Psoas muscle (tissue), 8 donors: ENCODE results near the gene ARHGAP45. TPM values are rescaled to one million over a fixed set of nuclear protein-coding genes. Genes with fewer than 3 reads are reported as not detected.
A peak's percentile ranks its signal among the peaks of the same experiment; 100 is the strongest.

Experiments used
- ATAC-seq, 4 donors: fragments of 200-7000 bp; cut with Tn5 transposase; one replicate each; pipeline ENCODE4 v1.9.1; 2020; ENCODE audit warnings: moderate library complexity in 3 of 4, mild to moderate bottlenecking in 2 of 4
- DNase-seq, 2 donors: peaks; one replicate each; pipeline ENCODE4 v3.0.0-alpha.2; 2020
- H3K27ac ChIP-seq: fragments of 200-600 bp; one replicate; pipeline ENCODE4 v1.8.0; 2022
- H3K27me3 ChIP-seq, 3 donors: fragments of 200-600 bp in 1 of 3; one replicate each; pipeline versions ENCODE4 v1.6.1 to v1.8.0; 2013 to 2022; ENCODE audit warnings: low read length in 2 of 3, mild to moderate bottlenecking in 2 of 3, moderate library complexity in 1 of 3; ENCODE audit not compliant: insufficient read depth in 3 of 3
- H3K36me3 ChIP-seq, 2 donors: fragments of 200-600 bp in 1 of 2; one replicate each; pipeline versions ENCODE4 v1.6.1 to v1.8.0; 2013 to 2022; ENCODE audit warnings: low read depth in 1 of 2, mild to moderate bottlenecking in 1 of 2, moderate library complexity in 1 of 2; ENCODE audit not compliant: insufficient read depth in 1 of 2
- H3K4me1 ChIP-seq: fragments of 200-600 bp; one replicate; pipeline ENCODE4 v1.8.0; 2022
- H3K4me3 ChIP-seq: fragments of 200-600 bp; one replicate; pipeline ENCODE4 v1.8.0; 2022; ENCODE audit warnings: mild to moderate bottlenecking
- H3K9me3 ChIP-seq: fragments of 200-600 bp; one replicate; pipeline ENCODE4 v1.8.0; 2022
- CTCF ChIP-seq: fragments of 200-600 bp; IDR thresholded peaks from one replicate; pipeline ENCODE4 v1.8.0; 2022; ENCODE audit warnings: antibody characterized with exemption
- WGBS, 3 donors: extraction: QIAGEN DNeasy Blood & Tissue Kit; methylation state at CpG; one replicate each; pipeline versions ENCODE4 v1.1.6 to v1.1.7; 2013; 5-methylcytosine and 5-hydroxymethylcytosine counted together
- intact Hi-C, 2 donors: fragments of 100-400 bp; cut with DNase I; formaldehyde crosslinking; loops; one replicate each; pipeline versions ENCODE4 v1.11.0 to v1.14.2; 2022
- polyA plus RNA-seq, 3 donors: library from polyadenylated mRNA; stranded (reverse); fragments of 200-250 nt; gene quantifications; one replicate each; pipeline ENCODE4 v1.2.3, GENCODE V29; 2013
- total RNA-seq, 4 donors: library from RNA; stranded (reverse); fragmentation: NEBNext Ultra II Directional in 2 of 4; extraction: Animal tissue kit (Norgen Biotek cat#: 25700) in 2 of 4; gene quantifications; one replicate each; pipeline versions ENCODE4 v1.2.1 to v1.2.4, GENCODE V29; 2021 to 2023
- donor health status: healthy with polysubstance abuse.
- donor health status: DM: no; HTN: no; CAD: no; lungs with moderate emphysema.
- donor health status: Bipolar disorder and iron deficiency.
- donor health status: healthy.
- donor health status: DM: yes; HTN: yes; CAD: no.
- donor health status: DM: no; HTN: no; CAD: no.
- donor health status: DM: no; HTN: no; CAD: no.
- donor health status: DM: yes; HTN: yes; CAD: no.

ARHGAP45 gene
- total and polyA plus RNA-seq, 7 donors = 1.2 to 4.0 (median 2.0) TPM

DNA sequence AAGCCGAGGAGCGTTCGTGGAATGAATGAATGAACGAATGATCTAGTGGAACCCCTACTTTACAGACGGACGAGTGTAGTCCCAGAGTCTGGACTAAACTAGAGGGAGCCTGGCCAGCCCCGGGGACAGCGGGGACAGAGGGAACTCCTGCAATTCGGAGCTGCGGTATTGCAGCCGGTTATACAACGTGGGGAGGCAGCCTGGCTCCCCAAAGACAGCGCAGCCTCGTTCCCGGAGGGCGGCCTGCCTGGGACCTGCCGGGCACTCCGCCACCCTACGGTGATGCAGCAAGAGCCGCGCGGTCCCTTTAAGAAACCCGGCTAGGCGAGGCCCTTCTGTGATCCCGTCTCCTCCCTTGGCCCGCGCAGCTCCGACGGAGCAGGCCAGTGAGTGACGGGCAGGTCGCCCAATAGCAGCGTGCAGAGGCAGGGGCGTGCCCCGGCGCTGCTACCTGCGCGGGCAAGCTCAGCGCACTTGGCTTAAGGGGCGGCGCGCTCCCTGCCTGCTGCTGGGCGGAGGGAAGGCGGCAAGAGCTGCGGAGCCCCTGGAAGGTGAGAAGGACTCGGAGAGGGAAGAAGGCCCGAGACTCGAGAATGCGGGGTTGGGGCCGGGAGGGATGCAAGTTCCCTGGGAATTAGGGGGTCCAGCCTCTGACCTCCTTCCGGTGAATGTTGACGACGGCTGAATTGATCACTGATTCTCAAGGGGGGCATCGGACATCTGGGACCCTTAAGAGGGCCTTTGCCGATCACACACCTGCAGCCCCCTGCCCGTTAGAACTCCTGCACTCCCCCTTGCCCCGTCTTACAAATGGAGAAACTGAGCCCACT is 27.1 kb upstream of the ARHGAP45 start, which contains the start of gene ABCA7:
ABCA7 (plus strand) TSS at position 462 of the 830 bp plus-strand sequence. CDS start 1,255 bp downstream, outside the sequence.
- peaks cover 32% of the 10 kb centered on the region for H3K4me1 ChIP-seq
- peak within 1 kb of the TSS; percentile 74 for H3K4me3 ChIP-seq
- TF ChIP-seq CTCF = no peak
- peak; percentile 89 to 92 (median 91) for ATAC-seq
- peaks cover 0 to 11% of the 10 kb centered on the region in 2 donors for H3K36me3 ChIP-seq
- intact Hi-C loops = loop anchor here (5.0 kb wide), 1 partner anchor 52 kb away; no protein-coding TSS in a partner anchor
- peak within 1 kb of the TSS; percentile 82 for H3K27ac ChIP-seq
- peak; percentile 98 to 99 for DNase-seq
- WGBS, 3 donors = 1 to 2% (median 1%) methylated on average over 43 to 56 of the region's 56 CpGs
- no peaks in the 10 kb centered on the region for H3K27me3 ChIP-seq
- H3K9me3 ChIP-seq = no peaks in the 10 kb centered on the region

DNA sequence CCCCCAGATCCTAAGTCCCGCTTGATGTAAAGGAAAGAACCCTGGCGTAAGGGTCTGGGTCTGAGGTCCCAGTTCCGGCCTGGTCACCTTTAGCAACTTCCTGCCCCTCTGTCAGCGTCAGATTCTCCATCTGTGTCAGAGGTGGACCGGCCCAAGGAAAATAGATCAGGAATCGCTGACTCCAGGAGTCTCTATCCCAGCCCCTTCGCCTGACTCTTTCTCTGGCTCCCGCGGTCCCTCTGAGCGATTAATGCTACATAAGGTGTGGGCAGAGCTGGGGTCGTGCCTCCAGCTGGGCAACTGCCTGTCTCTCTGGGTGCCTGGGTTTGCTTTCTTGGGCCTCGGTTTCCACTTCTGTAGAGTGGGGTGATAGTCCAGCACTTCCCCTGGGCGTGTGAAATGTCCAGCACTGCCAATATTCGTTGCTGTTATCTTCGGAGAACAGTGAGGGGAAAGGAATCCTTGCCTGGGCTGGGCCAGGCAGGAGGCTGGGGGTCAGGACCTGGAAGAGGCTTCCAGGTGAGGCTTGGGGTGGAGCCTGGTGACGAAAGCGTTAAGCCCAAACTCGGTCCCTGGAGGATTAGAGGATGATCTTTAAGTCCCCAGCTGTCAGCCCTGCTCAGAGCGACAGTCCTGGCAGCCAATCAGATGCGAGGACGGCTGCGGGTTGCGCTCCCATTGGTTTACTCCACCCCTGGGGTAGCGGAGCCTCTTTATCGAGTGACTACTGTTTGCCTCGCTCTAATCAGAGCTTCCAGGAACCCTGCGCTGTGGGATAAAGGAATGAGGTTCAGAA is 26.3 kb upstream of the ARHGAP45 start:
- TF ChIP-seq CTCF = no peak
- peak overlapping the region; percentile 82 for H3K27ac ChIP-seq
- ATAC-seq (peak; percentile 77 to 88 (median 81)), DNase-seq (peak; percentile 90 to 95)
- peaks cover 0 to 14% of the 10 kb centered on the region in 2 donors for H3K36me3 ChIP-seq
- intact Hi-C loops = loop anchor here (5.0 kb wide), 1 partner anchor 52 kb away; no protein-coding TSS in a partner anchor
- WGBS, 3 donors = 1 to 2% (median 2%) methylated on average over 27 of the region's 27 CpGs
- H3K27me3 ChIP-seq = no peaks in the 10 kb centered on the region
- no peaks in the 10 kb centered on the region for H3K9me3 ChIP-seq
- peak overlapping the region; percentile 74 for H3K4me3 ChIP-seq
- peaks cover 32% of the 10 kb centered on the region for H3K4me1 ChIP-seq

GRCh38 chr19:1041272-1041834 is 25.6 kb upstream of the ARHGAP45 start:
- Histone ChIP-seq H3K27me3 (no peaks in the 10 kb centered on the region), H3K4me1 (peaks cover 32% of the 10 kb centered on the region), H3K27ac (peak overlapping the region; percentile 82), H3K9me3 (no peaks in the 10 kb centered on the region), H3K4me3 (peak overlapping the region; percentile 74), H3K36me3 (peaks cover 0 to 21% of the 10 kb centered on the region in 2 donors)
- WGBS, 3 donors = 8 to 12% (median 10%) methylated on average over 25 to 26 of the region's 26 CpGs
- intact Hi-C loops = loop anchor here (5.0 kb wide), 1 partner anchor 51 kb away; no protein-coding TSS in a partner anchor
- no peak for DNase-seq
- TF ChIP-seq CTCF = no peak
- ATAC-seq = peak in 3 of 4 donors; percentile 5 to 28 (median 20)

DNA sequence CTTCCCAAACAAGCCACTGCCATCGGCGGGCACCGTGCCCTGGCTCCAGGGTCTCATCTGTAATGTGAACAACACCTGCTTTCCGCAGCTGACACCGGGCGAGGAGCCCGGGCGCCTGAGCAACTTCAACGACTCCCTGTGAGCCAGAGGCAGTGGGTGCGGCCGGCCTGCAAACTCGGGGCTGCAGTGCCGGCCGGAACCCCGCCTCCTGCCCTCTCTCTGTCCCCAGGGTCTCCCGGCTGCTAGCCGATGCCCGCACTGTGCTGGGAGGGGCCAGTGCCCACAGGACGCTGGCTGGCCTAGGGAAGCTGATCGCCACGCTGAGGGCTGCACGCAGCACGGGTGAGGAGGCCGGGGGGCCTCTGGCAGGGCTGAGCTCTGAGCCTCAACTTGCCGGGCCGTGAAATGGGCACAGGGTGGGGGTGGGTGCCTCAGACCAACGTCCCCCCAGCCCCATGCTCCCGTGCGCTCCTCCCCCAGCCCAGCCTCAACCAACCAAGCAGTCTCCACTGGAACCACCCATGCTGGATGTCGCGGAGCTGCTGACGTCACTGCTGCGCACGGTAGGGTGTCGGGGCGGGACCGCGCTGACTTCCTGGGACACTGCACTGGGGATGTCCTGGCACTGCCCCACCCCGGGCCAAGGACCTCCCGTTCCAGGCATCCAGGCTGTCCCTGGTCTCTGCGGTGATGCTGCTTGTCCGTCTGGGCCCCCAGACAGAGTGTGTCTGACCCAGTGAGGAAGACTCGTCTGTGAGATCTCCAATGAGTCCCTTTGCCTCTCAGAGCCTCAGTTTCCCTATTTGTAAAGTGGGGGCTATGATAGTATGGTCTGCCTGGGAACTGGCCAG is 24.9 kb upstream of the ARHGAP45 start:
- intact Hi-C loops = loop anchor here (5.0 kb wide), 1 partner anchor 50 kb away; no protein-coding TSS in a partner anchor
- H3K4me3 ChIP-seq = peak overlapping the region; percentile 74
- 21 to 33% (median 24%) methylated on average over 36 to 43 of the region's 43 CpGs for WGBS, 3 donors

More for the DNA sequence above, 24.9 kb upstream of the ARHGAP45 start:
- no peak for TF ChIP-seq CTCF
- peak; percentile 44 to 76 (median 48) for ATAC-seq
- Histone ChIP-seq H3K27me3 (no peaks in the 10 kb centered on the region), H3K9me3 (no peaks in the 10 kb centered on the region), H3K27ac (peak overlapping the region; percentile 82), H3K4me1 (peaks cover 32% of the 10 kb centered on the region), H3K36me3 (peaks cover 0 to 28% of the 10 kb centered on the region in 2 donors)
- peak; percentile 83 to 88 for DNase-seq
